Activated T-cell treated with anti-CD3 and anti-CD28 coated beads for 24 hours (primary cell): Measurements from ENCODE around the gene NEDD1.
A peak's percentile ranks its signal among the peaks of the same experiment; 100 is the strongest.

Experiments used
- DNase-seq: peaks from one replicate; pipeline ENCODE4 v3.0.0-alpha.2; 2020; ENCODE audit warnings: low read depth

NEDD1 gene

DNA sequence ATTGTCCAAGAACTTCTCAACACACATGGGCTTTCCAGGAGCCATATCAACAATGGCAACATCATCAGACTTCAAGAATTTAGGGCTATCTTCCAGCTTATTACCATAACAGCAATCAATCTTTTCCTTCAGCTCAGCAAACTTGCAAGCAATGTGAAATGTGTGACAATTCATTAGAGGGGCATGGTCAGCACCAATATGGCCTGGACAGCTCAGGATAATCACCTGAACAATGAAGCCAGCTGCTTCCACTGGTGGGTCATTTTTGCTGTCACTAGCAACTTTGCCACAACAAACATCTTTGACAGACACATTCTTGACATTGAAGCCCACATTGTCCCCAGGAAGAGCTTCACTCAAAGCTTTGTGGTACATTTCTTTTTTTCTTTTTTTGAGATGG, 5.9 kb upstream of the NEDD1 start:
- no peak for DNase-seq

GRCh38 chr12:96902076-96902475, 5.0 kb upstream of the NEDD1 start:
- DNase-seq, result no peak

DNA sequence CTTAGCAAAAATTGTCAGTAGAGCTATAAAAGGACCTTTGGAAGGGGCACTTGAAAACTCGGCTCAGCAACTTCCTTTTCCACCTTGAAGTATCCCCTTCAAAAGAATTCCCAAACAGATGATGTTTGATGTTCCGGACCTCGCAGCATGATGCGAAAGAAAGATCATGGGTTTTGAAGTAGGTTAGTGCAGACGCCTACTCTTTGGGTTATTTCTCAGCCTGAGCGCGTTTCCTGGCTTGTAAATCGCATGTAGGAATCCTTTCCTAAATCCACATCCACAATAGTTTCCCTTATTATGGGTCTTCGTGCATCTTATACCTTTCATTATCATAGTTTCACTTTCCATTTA, 584 bp upstream of the NEDD1 start:
- DNase-seq, result no peak

- DNase-seq, result peak; percentile 9
These were observed 790 bp downstream of the NEDD1 start for GRCh38 chr12:96907671-96908422.

GRCh38 chr12:96908423-96908675, 1.3 kb downstream of the NEDD1 start:
- no peak for DNase-seq

DNA sequence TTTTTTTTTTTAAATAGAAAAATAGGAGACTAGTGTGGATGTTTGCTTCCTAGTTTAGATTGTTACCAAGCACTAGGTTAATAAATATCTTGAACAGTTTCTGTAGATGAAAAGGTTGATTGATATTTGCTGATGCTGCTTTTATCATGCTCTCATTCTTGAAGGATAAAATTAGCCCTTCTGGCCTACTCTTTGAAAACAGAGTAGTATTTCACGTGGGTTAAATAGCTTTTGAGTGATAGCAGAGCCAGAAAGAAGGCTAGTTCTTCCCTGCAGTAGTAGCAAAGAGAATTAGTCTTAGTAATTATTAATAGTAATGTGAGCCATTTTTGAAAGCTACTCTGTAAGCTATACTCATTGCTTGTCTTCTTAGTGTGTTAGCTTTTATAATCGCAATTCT, 5.2 kb downstream of the NEDD1 start:
- DNase-seq, result no peak

DNA sequence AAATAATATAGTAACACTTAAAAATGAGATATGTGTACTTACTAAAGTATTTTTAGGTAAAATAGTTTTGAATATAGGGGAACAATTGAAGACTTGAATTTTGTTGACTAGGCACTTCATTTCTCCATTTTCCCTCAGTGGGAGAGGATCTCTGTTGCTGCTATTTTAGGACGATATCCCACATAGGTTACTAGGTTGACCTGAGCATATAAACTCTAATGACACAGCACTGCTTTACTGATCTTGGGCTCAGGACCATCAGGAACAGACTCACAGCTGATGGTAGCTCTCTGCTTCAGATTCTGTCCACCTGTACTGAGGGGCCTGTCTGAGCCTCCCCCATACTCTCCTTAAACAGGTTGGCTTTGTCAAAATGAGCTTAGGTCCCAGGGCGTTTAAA, 5.9 kb downstream of the NEDD1 start:
- DNase-seq, result no peak

- DNase-seq, result no peak
These were observed 12.6 kb downstream of the NEDD1 start for GRCh38 chr12:96919510-96920210.

GRCh38 chr12:96948782-96949181, 41.7 kb downstream of the NEDD1 start:
- DNase-seq, result no peak

GRCh38 chr12:96979532-96979931, 72.5 kb downstream of the NEDD1 start:
- DNase-seq, result no peak

GRCh38 chr12:96980991-96981414, 73.9 kb downstream of the NEDD1 start:
- no peak for DNase-seq

DNA sequence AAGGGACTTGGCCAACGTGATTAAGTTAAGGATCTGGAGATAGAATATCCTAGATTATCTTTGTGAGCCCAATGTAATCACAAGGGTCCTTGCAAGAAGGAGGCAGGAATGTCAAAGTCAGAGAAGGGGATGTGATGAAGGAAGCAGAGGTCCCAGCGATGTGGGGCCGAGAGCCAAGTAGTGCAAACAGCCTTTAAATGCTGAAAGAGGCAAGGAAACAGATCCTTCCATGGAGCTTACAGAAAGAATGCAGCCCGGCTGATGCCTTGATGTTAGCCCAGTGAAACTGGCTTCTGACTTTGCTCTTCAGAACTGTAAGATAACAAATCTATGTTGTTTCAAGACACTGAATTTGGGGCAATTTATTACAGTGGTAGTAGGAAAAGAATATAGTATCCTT, 74.9 kb downstream of the NEDD1 start:
- no peak for DNase-seq

DNA sequence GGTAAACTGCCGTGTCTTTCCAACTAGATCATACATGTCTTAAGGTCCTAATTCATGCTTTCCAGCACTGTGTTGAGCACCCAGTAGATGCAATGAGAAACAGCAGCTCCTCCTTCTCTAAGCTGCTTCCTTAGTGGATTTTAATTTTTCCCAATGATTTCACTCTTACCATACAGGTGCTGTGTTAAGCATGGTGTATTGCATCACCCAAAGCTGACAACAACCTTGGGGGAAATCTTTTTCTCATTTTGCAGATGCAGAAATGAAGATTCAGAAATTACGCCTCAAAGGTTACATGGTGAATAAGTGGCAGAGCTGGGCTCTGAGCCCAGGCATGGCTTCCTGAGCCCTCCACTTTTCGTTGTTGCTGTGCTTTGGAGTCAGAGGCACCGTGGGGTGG, 75.6 kb downstream of the NEDD1 start:
- no peak for DNase-seq

DNA sequence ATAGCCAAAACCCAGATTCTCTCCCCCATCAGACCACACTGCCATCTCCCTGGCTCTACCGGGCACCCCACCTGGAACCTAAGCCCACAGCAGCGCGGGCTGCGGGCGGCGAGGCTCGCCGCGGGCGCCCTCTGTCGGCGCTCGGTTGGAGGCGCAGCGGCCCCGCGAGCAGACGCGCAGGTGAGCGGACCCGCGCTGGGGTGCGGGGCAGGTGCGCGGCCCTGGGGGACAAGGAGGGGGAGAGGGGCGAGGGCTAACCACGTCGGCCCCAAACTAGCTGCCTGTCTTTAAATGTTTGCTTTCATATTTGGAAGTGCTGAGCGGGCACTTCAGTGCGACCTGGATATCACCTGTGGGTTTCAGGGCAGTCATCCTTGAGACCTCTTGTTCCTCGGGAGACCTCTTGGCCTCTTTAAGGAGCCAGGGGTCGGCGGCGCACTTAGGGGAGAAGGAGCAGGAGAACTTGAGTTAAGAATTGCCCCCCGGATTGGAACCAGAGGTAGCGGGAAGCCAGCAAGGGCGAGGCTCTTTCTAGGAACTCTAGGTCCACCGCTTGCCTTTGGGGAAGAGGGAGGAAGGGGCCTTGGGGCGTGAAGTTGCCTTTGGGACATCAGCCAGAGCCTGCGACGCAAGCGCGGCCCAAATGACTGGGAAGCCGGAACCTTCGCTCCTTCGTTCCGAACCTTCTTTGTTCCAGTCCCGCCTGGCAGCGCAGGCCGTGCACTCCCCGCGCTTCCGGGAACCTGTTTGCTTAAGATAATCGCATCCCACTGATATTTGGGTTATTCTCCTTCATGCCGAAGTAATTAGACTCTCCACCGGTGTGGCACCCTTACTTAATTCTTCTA, 78.7 kb downstream of the NEDD1 start:
- DNase-seq, result peak; percentile 28

DNA sequence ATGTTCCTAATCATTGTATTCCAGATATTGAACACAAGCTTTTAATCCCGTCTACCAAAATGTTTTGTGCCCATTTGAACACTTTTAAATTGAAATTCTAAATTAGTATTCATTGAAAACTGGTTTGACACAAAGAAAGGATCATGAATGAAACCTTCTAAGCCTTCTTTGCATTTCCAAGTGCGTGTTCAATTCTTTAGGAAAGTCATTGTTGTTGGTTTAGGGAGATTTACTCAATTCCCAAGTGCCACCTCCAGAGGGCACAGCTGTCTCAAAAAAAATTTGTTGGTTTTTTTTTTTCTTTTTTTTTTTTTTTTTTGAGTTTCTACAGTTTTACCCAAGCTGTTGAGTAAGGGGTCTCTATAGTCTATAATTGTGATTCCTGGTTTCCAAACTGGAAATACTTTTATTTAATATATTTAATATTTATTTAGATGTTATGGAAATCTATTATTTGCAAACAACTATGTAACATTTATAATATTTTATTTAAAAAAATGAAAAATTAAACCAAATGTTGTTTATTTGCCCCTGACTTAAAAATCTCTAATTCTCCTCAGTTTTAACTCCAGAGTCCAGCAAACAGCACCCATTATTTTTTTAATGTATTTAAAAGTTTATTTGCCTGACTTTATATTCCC, 79.9 kb downstream of the NEDD1 start:
- no peak for DNase-seq

DNA sequence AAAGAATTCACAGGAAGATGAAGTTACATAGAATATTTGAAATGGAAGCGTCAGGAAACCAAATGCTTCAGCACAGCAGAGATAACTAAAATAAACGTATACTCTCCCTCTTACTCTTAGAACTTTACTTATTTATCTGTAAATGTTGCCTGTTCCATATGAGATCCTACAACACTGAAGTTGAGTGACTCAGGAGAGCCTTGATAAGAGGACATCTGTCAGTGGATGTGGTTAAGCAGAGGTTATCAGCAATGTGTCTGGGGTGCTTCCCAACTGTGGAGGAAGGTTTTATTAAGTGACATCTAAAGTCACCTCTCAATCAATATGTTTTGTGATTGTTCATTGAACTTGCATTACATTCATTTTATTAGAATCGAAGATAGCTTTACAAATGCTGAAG, 81.9 kb downstream of the NEDD1 start:
- DNase-seq, result no peak

GRCh38 chr12:96989916-96990315, 82.9 kb downstream of the NEDD1 start:
- DNase-seq, result no peak

GRCh38 chr12:96994900-96995299, 87.8 kb downstream of the NEDD1 start:
- no peak for DNase-seq

DNA sequence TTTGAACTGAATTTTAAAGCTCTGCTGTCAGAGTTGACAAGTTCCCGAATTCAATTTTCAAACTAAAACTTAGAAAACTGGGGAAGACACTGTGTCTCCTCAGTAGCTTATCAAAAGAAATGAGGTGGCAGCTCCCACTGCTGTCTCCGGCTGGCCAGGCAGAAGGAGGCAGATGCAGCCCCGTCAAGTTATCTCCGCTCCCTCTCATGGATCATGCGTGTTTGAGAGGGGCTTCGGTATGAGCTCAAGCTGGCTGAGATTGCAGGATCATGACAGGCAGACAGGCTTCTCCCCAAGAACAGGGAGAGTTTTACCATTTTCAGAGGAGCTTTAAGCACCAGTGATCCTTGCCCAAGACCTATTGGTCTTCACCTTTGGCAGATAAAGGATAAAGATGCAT, 88.8 kb downstream of the NEDD1 start:
- DNase-seq, result no peak

- no peak for DNase-seq
These were observed 90.9 kb downstream of the NEDD1 start for GRCh38 chr12:96997797-96998484.

GRCh38 chr12:97003276-97003675, 96.2 kb downstream of the NEDD1 start:
- DNase-seq, result no peak
